HUES6 (cell line): ENCODE results near the gene PIAS2.
"Not testable (repeated sequence)": the region's sequence is repeated elsewhere in the genome, so short reads cannot be mapped to it uniquely, and the experiment has no call there.

Experiments used
- H3K27ac ChIP-seq: 2 replicates; pipeline ENCODE4 v1.7.0; 2013; ENCODE audit warnings: low read depth, mild to moderate bottlenecking, low read length, inconsistent platforms
- H3K27me3 ChIP-seq: 2 replicates; pipeline ENCODE4 v1.6.1; 2013; ENCODE audit warnings: low read length; ENCODE audit not compliant: control insufficient read depth, insufficient read depth
- H3K36me3 ChIP-seq: 2 replicates; pipeline ENCODE4 v1.6.1; 2013; ENCODE audit warnings: low read length; ENCODE audit not compliant: control insufficient read depth, insufficient read depth
- H3K4me1 ChIP-seq: 2 replicates; pipeline ENCODE4 v1.6.1; 2013; ENCODE audit warnings: low read length; ENCODE audit not compliant: control insufficient read depth, insufficient read depth
- H3K4me3 ChIP-seq: 2 replicates; pipeline ENCODE4 v1.5.1; 2013; ENCODE audit warnings: low read depth, low read length
- H3K9ac ChIP-seq: one replicate; pipeline ENCODE4 v1.6.1; 2013; ENCODE audit warnings: mild to moderate bottlenecking, low read length
- H3K9me3 ChIP-seq: 2 replicates; pipeline ENCODE4 v1.6.1; 2013; ENCODE audit warnings: low read depth, low read length; ENCODE audit not compliant: control insufficient read depth, insufficient read depth

The PIAS2 gene, protein sequence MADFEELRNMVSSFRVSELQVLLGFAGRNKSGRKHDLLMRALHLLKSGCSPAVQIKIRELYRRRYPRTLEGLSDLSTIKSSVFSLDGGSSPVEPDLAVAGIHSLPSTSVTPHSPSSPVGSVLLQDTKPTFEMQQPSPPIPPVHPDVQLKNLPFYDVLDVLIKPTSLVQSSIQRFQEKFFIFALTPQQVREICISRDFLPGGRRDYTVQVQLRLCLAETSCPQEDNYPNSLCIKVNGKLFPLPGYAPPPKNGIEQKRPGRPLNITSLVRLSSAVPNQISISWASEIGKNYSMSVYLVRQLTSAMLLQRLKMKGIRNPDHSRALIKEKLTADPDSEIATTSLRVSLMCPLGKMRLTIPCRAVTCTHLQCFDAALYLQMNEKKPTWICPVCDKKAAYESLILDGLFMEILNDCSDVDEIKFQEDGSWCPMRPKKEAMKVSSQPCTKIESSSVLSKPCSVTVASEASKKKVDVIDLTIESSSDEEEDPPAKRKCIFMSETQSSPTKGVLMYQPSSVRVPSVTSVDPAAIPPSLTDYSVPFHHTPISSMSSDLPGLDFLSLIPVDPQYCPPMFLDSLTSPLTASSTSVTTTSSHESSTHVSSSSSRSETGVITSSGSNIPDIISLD

DNA sequence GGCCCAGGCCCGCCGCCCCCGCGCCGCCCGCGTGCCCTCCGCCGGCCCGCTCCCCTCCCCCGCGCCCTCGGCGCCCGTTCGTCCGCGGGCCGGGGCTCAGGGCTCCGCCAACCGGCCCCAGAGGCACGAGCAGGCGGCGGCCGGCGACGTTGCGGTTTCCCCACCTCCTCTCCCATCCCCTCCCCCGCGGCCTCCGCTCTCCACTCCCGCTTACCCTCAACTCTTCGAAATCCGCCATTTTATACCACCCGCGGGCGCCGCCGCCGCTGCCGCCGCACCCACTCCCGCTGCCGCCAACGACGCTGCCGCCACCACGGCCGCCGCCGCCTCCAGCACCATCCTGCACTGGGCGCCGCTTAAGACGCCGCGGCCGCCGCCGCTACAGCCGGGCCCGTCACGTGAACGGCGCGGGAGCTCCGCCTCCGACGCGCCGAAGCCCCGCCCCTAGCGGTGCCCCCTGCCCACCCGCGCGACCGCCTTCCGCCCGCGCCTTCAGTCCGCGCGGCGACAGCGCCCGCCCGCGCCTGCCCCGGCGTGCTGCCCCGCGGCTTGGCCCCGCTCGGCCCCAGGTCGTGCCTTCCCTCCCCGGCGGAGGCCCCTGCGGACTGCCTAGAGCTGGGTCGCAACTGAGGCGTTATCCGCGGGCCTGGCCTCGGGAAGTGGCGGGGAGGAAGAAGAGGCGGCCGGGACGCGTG, at the start of gene PIAS2, which contains the start of gene KATNAL2:
Gene PIAS2 (minus strand): TSS at position 400 of the 695 bp plus-strand sequence. CDS start 162 bp downstream, at position 238.
Gene KATNAL2 (plus strand): TSS at position 495 of the 695 bp plus-strand sequence. CDS start 29,271 bp downstream, outside the sequence.
- Histone ChIP-seq H3K4me3 (peak within 1 kb of the TSS; percentile 99), H3K36me3 (no peaks in the 10 kb centered on the region), H3K27me3 (no peaks in the 10 kb centered on the region), H3K4me1 (peaks cover 31% of the 10 kb centered on the region), H3K9ac (peak within 1 kb of the TSS; percentile 97), H3K9me3 (no peaks in the 10 kb centered on the region), H3K27ac (peak within 1 kb of the TSS; percentile 95)

DNA sequence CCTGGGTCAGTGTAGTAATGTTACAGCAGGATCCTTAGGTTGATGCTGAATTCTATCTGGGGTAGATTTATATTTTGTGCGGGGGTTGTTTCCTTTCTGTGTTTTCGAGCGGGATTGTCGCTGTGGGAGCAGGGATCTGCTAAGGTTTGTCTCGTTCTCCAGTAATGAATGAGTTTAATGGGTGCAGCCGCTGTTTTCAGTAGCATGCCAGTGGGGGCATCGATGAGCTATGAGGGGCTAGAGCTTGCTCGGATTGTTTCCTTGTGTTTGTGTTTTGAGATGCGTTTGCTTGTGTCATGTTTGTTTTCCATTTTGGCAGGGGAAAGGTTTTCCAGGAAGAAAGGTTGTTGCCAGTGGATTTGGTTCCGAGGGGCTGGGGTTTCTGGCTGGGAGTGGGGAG, 49.0 kb upstream of the PIAS2 start:
- not testable (repeated sequence) for H3K27ac ChIP-seq, H3K4me1 ChIP-seq, H3K9me3 ChIP-seq, H3K36me3 ChIP-seq, H3K27me3 ChIP-seq, H3K9ac ChIP-seq, H3K4me3 ChIP-seq

DNA sequence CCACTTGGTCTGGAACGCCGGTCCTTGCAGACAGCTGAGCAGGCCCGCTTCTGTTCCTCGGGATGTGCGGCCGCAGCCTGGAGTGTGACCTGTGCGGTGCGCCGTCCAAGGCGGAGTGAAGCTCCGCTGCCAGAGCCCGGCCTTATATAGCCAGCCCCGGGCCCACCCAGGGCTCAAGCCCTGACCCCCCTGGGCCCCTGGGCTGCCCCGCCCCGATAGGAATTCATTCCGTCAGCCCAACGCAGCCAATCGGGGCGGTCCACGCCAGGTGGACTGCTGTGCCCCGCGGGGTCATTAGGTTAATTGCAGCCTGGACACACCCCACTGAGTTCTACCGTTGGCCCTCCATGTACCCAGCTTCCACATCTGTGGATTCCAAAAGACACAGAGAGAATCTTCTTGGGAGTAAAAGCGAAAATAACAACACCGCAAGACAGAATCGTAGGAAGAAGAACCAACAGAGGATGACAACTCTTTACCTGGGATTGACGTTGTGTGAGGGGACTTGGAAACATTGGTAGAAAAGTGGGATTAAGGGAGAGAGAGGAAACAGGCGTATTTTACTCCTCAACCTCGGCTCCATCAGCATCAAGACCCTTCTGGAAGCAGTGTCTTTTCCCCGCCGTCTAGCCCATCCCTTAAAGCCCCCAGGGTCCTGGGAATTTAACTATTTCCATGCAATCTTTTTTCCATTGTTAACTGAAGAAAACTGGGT, 47.4 kb upstream of the PIAS2 start:
- H3K4me1 ChIP-seq, H3K27ac ChIP-seq, H3K9ac ChIP-seq, H3K27me3 ChIP-seq, H3K36me3 ChIP-seq, H3K4me3 ChIP-seq: not testable (repeated sequence)
- H3K9me3 ChIP-seq: peaks cover 13% of the 10 kb centered on the region; the same call in 1 of the 2 replicates

DNA sequence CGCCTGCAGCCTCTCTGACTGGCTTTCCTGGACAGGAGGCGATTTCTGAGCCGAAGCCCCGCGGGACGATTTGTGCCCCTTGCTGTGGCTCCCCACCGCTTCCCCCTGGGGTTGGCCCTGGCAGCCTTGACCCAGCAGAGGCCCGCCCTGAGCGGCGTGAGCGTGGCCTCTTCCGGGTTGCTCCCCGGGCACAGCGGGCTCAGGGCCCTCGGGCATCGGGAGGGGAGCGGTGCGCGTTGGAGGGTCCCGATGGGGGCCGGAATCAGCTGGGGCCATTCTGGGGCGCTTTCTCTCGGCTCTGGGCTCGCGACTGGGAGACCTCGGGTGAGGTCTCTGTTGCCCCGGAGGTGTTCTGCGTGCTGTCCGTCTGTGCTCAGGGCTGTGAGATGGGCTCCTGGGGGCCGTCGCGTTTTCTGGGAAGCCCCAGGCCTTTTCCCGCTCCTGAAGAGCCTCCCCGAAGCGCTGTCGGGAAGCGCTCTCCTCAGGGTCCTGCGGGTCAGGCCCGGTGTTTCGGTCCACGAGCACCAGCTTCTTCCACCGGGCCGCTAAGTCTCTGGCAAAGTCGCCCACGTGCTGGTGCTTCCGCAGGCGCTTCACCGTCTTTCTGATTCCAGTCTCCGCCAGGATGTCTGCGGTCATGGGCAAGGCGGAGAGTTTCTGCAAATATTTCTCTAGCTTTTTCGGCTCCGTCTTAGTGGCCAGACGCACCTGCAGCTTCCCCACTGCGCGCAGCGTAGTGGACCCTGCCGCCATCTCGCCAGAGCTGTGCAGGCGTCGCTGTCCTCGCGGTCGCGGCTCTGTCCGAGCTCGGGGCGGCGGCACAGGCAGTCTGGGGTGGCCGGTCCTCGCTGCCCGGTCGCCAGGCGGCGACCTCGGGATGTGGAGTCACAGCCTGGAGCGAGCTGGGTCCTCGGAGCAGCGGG, 46.6 kb upstream of the PIAS2 start:
- H3K27ac ChIP-seq, H3K9ac ChIP-seq, H3K4me3 ChIP-seq, H3K36me3 ChIP-seq, H3K27me3 ChIP-seq, H3K4me1 ChIP-seq: not testable (repeated sequence)
- peaks cover 13% of the 10 kb centered on the region; the same call in 1 of the 2 replicates for H3K9me3 ChIP-seq

- no peak overlapping the region for H3K27ac ChIP-seq
- no peak overlapping the region for H3K9ac ChIP-seq
- no peaks in the 10 kb centered on the region for H3K36me3 ChIP-seq
- no peak overlapping the region for H3K4me3 ChIP-seq
- H3K9me3 ChIP-seq: peaks cover 13% of the 10 kb centered on the region; the same call in 1 of the 2 replicates
- H3K4me1 ChIP-seq: no peaks in the 10 kb centered on the region
- no peaks in the 10 kb centered on the region for H3K27me3 ChIP-seq
Observed at GRCh38 chr18:46958209-46958608, 40.9 kb upstream of the PIAS2 start.

GRCh38 chr18:46953195-46953594, 35.9 kb upstream of the PIAS2 start:
- Histone ChIP-seq H3K4me1 (no peaks in the 10 kb centered on the region), H3K27me3 (no peaks in the 10 kb centered on the region), H3K9ac (no peak overlapping the region), H3K4me3 (no peak overlapping the region), H3K27ac (no peak overlapping the region), H3K36me3 (no peaks in the 10 kb centered on the region), H3K9me3 (no peaks in the 10 kb centered on the region)

DNA sequence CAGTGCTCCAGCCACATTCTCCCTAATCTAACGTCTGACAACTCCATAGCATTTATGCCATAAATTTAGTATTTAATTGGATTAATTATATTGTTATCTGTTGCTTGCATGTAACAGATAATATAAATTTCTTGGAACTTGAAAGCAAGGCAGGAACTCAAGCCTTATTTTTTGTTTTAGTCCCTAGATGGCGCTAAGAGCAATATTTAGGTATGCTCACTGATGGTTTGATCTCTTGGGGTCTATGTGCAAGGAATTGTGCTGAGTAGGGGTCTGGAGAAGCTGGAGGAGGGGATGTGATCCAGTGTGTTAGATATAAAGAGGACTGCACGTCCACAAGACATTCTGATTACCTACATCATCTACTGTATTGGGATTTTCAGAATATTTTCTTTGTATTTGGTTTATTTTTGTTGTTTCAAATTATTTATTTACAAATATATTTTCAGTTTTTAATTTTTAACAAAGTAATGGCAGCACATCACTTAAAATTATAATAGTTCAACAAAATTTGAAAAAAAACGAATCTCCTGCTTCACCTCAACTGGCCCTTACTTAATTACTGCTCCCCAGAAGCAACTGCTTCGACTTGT, 32.9 kb upstream of the PIAS2 start:
- Histone ChIP-seq H3K27me3 (no peaks in the 10 kb centered on the region), H3K9me3 (no peaks in the 10 kb centered on the region), H3K9ac (no peak overlapping the region), H3K27ac (no peak overlapping the region), H3K4me3 (no peak overlapping the region), H3K36me3 (no peaks in the 10 kb centered on the region), H3K4me1 (no peaks in the 10 kb centered on the region)

- no peaks in the 10 kb centered on the region for H3K36me3 ChIP-seq
- peak overlapping the region; percentile 63 for H3K9ac ChIP-seq
- peak overlapping the region; percentile 87 for H3K4me3 ChIP-seq
- no peaks in the 10 kb centered on the region for H3K4me1 ChIP-seq
- no peak overlapping the region for H3K27ac ChIP-seq
- no peaks in the 10 kb centered on the region for H3K9me3 ChIP-seq
- H3K27me3 ChIP-seq: no peaks in the 10 kb centered on the region
Observed at GRCh38 chr18:46946656-46947282, 29.5 kb upstream of the PIAS2 start.

DNA sequence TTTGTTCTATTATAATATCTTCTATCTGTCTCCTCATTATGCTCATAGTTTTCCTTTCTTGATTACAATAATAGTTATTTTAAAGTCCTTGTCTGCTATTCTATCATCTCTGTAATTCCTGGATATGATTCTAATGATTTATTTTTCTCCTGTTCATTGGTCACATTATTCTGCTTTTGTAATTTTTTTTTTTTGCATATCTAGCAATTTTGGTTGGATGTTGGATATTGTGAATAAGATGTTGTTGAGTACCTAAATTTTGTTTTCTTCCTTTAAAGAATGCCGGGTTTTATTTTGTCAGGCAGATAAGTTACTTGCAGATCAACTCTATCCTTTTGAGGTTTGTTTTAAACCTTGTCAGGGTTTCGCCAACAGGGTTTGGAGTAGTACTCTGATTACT, 25.3 kb upstream of the PIAS2 start:
- no peak overlapping the region for H3K9ac ChIP-seq
- no peaks in the 10 kb centered on the region for H3K9me3 ChIP-seq
- H3K4me3 ChIP-seq: no peak overlapping the region
- H3K27ac ChIP-seq: no peak overlapping the region
- peaks cover 10% of the 10 kb centered on the region for H3K4me1 ChIP-seq
- H3K36me3 ChIP-seq: no peaks in the 10 kb centered on the region
- no peaks in the 10 kb centered on the region for H3K27me3 ChIP-seq
